Measurements from ENCODE around the gene NAV2. TPM values are rescaled to one million over a fixed set of nuclear protein-coding genes. Genes with fewer than 3 reads are reported as not detected.

The NAV2 gene
- total RNA-seq, 1 donor from 2014 or later, result 13.7 TPM

- DNase-seq, result peak; percentile 61
Measured at GRCh38 chr11:20161923-20162744, 449.5 kb downstream of the NAV2 start.

- DNase-seq, result peak; percentile 62
Measured at GRCh38 chr11:20162824-20163782, 450.5 kb downstream of the NAV2 start.

GRCh38 chr11:20163783-20164481 lies 451.3 kb downstream of the NAV2 start:
- peak; percentile 87 for DNase-seq

Small RNA genes lying within 50 kb of the gene (small RNA-seq; reads per million reads assigned to genes)
- not detected for gene MIR4694 (ENCODE audit: low replicate concordance)

Measured in tongue (tissue), 3 donors.